Brain microvascular endothelial cell (primary cell): ENCODE data around the gene CYFIP1.

Source experiments
- DNase-seq: peaks from one replicate; pipeline ENCODE4 v3.0.0-alpha.2; 2020
- H3K27ac ChIP-seq: fragments of 250-450 bp; sonication (Bioruptor Pico); 2 replicates; pipeline ENCODE4 v1.5.1; 2020; ENCODE audit warnings: mild to moderate bottlenecking, moderate library complexity
- H3K27me3 ChIP-seq: fragments of 250-450 bp; sonication (Bioruptor Pico); replicated peaks from 2 replicates; pipeline ENCODE4 v1.5.1; 2020; ENCODE audit warnings: mild to moderate bottlenecking
- H3K36me3 ChIP-seq: fragments of 250-450 bp; sonication (Bioruptor Pico); replicated peaks from 2 replicates; pipeline ENCODE4 v1.5.1; 2020; ENCODE audit warnings: mild to moderate bottlenecking
- H3K4me3 ChIP-seq: 2 replicates; pipeline ENCODE4 v1.5.1; 2011; ENCODE audit warnings: low read depth, mild to moderate bottlenecking, control low read depth, low read length, moderate library complexity
- CTCF ChIP-seq: IDR thresholded peaks from 2 replicates; pipeline ENCODE4 v1.5.1; 2011; ENCODE audit warnings: low read depth, mild to moderate bottlenecking, moderate library complexity, low read length, control low read depth, inconsistent platforms; ENCODE audit errors: missing control alignments
- in situ Hi-C: cut with HindIII; loops from 2 replicates; pipeline ENCODE4 v1.10.0; 2017; ENCODE audit warnings: low sequenced_read_pairs, low pct_ligation_motif_present

CYFIP1 gene

GRCh38 chr15:22892333-22892732 lies 87.8 kb downstream of the CYFIP1 start:
- Histone ChIP-seq H3K4me3 (no peak overlapping the region), H3K27ac (no peak overlapping the region), H3K27me3 (no peaks in the 10 kb centered on the region), H3K36me3 (peaks cover 19% of the 10 kb centered on the region)
- DNase-seq = no peak
- in situ Hi-C loops = no loop called here
- TF ChIP-seq CTCF = no peak

DNA sequence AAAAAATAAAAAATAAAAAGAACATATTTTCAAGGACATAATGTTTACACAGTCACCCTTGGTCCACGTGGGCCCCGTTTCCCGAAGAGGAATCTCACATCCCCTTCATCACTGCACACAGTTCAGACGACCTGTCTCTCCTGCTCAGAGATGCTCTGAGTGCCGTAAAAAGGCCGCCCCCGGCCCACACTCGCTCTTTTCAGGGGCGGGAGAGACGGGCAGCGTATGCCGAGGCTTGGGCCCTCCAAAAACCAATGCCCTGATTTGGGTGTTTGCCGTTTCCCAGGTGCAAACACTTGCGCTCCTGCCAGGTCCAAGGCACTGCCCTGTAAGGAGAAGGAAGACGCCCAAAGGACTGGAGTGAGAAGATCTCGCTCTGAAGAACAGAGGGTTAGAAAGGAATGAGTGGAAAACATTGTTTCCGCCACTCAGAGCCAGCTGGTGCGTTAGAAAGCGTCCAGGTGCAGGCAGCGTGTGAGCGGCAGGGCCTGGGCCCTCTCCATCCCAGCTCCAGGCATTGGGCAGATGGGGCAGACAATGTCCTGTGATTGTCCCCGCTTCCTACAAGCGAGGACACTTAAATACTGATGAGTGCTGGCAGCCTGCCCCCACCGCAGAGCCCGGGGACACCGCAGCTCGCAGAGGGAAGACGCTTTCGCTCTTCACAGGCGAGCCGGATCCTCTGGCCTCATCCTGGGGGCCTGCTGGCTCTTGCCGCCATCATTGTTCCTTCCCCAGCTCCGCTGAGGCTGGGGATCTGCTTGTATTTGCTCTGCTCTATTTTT lies 88.5 kb downstream of the CYFIP1 start:
- H3K36me3 ChIP-seq = peaks cover 19% of the 10 kb centered on the region
- no peak overlapping the region for H3K27ac ChIP-seq
- no peak overlapping the region for H3K4me3 ChIP-seq
- TF ChIP-seq CTCF = no peak
- no peak for DNase-seq
- in situ Hi-C loops = no loop called here
- H3K27me3 ChIP-seq = no peaks in the 10 kb centered on the region

DNA sequence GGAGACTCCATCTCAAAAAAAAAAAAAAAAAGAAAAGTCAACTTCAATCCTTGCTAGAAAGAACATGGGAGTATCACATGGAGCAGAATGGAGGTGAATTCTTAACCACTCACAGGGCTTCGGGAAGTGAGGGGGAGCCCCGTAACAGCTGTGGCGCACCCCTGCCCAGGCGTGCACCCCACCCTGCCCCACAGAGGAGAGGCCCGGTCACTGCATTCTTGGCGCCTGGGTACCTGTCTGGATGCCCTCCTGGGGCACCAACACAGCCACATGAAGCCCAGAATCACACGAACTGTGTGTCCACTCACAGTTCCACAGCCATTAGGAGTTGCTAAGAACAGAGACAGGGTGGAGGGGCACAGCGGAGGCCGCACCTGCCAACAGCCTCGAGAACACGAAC lies 89.9 kb downstream of the CYFIP1 start:
- H3K4me3 ChIP-seq = no peak overlapping the region
- H3K36me3 ChIP-seq = peaks cover 16% of the 10 kb centered on the region
- no peak overlapping the region for H3K27ac ChIP-seq
- in situ Hi-C loops = no loop called here
- no peak for TF ChIP-seq CTCF
- H3K27me3 ChIP-seq = no peaks in the 10 kb centered on the region
- DNase-seq = no peak

DNA sequence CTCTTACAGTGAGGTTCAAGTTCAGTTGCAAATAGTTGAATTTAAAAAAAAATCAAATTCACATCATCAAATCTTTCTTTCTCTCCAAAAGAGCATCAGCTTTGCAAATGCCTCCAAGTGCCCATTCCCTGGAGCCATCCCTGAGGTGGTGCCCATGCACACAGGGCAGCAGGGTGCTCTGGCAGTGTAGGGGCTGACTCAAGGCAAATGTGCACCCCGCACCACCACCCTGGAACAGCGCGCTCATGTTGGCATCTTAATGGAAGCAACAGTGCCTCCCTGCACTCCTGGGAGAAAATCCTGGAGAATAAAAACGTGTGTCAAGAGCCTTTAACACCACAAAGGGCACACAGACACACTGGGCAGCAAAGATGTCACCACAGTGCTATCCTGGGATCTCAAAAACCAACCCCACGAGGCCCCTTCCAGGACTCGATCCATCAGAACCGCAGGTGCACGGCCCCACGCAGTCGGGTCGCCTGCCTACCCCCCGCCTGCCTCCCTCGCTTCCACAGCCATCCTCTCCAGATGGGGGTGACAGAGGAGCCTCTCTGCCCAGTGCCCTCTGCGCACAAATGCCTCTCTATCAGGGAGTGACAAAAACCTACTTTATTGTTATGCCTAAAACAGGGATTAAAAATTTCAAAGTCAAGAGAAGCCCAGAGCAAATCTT lies 90.9 kb downstream of the CYFIP1 start:
- H3K4me3 ChIP-seq = no peak overlapping the region
- H3K36me3 ChIP-seq = peaks cover 16% of the 10 kb centered on the region
- no peak overlapping the region for H3K27ac ChIP-seq
- DNase-seq = no peak
- no peaks in the 10 kb centered on the region for H3K27me3 ChIP-seq
- no peak for TF ChIP-seq CTCF
- in situ Hi-C loops = no loop called here

- peak overlapping the region; percentile 90 for H3K27ac ChIP-seq
Measured at GRCh38 chr15:22888120-22888859, 91.9 kb downstream of the CYFIP1 start.

More at GRCh38 chr15:22888120-22888859, 91.9 kb downstream of the CYFIP1 start:
- Histone ChIP-seq H3K36me3 (peaks cover 12% of the 10 kb centered on the region), H3K4me3 (no peak overlapping the region), H3K27me3 (no peaks in the 10 kb centered on the region)
- peak; percentile 98 for DNase-seq
- in situ Hi-C loops = no loop called here
- TF ChIP-seq CTCF = no peak
